Measurements from ENCODE around the gene TMEM156. TPM values are rescaled to one million over a fixed set of nuclear protein-coding genes. Genes with fewer than 3 reads are reported as not detected.

TMEM156 gene
- total and polyA plus RNA-seq, 10 of the 15 experiments (the other 5 are each of a cell fraction or from before 2014, with no cell fraction given) = 20.8 to 48.3 (median 32.7) TPM

- in situ Hi-C loops (cut with MboI) (no loop called here), intact Hi-C loops (cut with micrococcal nuclease; ENCODE audit: unreplicated experiment) (no loop called here)
- no peaks in the 10 kb centered on the region for H3K27me3 ChIP-seq (replicated peaks in 1 of 2; ENCODE audit: control insufficient read depth in 2 of 2, insufficient read depth in 2 of 2, low read length in 1 of 2)
- POLR2A ChIA-PET = interaction anchor here (0.6 kb wide), 1 partner anchor 437 kb away, joined by 4 read pairs; no protein-coding TSS in a partner anchor
- RAD21 ChIA-PET (ENCODE audit: unreplicated experiment) = interaction anchor here (1.1 to 1.2 kb wide), 3 partner anchors 9 to 81 kb away, joined by 3 read pairs; no protein-coding TSS in a partner anchor
- H2AFZ ChIP-seq (ENCODE audit: control insufficient read depth, low read depth, low read length) = no peak overlapping the region
- no peak overlapping the region for H3K4me2 ChIP-seq (ENCODE audit: control insufficient read depth, insufficient read depth)
- no peak overlapping the region for H3K9ac ChIP-seq (ENCODE audit: control insufficient read depth, insufficient read depth, low read length)
- no peaks in the 10 kb centered on the region for H3K36me3 ChIP-seq (ENCODE audit: control insufficient read depth in 2 of 2, insufficient read depth in 2 of 2, low read length in 1 of 2)
- H3K79me2 ChIP-seq (ENCODE audit: control insufficient read depth, insufficient read depth, low read length) = no peaks in the 10 kb centered on the region
- no peaks in the 10 kb centered on the region for H3K4me1 ChIP-seq (ENCODE audit: control insufficient read depth, insufficient read depth, low read length)
- H3K27ac ChIP-seq (ENCODE audit: control insufficient read depth, insufficient read depth) = no peak overlapping the region
- no TSS peak for BruUV-seq (replicated peaks)
- no peaks in the 10 kb centered on the region for H4K20me1 ChIP-seq (ENCODE audit: control insufficient read depth, insufficient read depth)
- TF ChIP-seq SUZ12 (IDR thresholded peaks at IDR 0.05; ENCODE audit: unreplicated experiment) = no peak
- H3K9me3 ChIP-seq (replicated peaks; ENCODE audit: control insufficient read depth, insufficient read depth, low read length) = no peaks in the 10 kb centered on the region
- 100% methylated on average over 2 of the region's 2 CpGs for WGBS (ENCODE audit: insufficient coverage, insufficient replicate concordance, low lambda C conversion rate, missing lambda C conversion rate)
- CTCF ChIA-PET = interaction anchor here (0.6 to 2.0 kb wide), 2 partner anchors 12 to 46 kb away, joined by 3 to 5 read pairs; no protein-coding TSS in a partner anchor
- SMC1A ChIA-PET (ENCODE audit: uncharacterized antibody, unreplicated experiment) = interaction anchor here (1.4 to 3.2 kb wide), 3 partner anchors 10 to 46 kb away, joined by 3 to 16 read pairs (median 6); no protein-coding TSS in a partner anchor
- ATAC-seq (no peak), DNase-seq (ENCODE audit: low read depth, low spot score) (no peak), FAIRE-seq (no peak)
- H3K4me3 ChIP-seq = no peak overlapping the region
Measured at GRCh38 chr4:38948551-38948950, 83.7 kb downstream of the TMEM156 start.

GRCh38 chr4:38946919-38947318 lies 85.3 kb downstream of the TMEM156 start:
- ChIA-PET POLR2A (interaction anchor here (0.7 kb wide), 2 partner anchors 14 to 486 kb away, joined by 3 to 4 read pairs; no protein-coding TSS in a partner anchor), RAD21 (ENCODE audit: unreplicated experiment) (no interaction called here), SMC1A (ENCODE audit: uncharacterized antibody, unreplicated experiment) (interaction anchor here (1.1 kb wide), 1 partner anchor 97 kb away, joined by 3 read pairs; no protein-coding TSS in a partner anchor), CTCF (no interaction called here)
- intact Hi-C loops (cut with micrococcal nuclease; ENCODE audit: unreplicated experiment) = no loop called here
- in situ Hi-C loops (cut with MboI) = no loop called here
- Histone ChIP-seq H3K9ac (ENCODE audit: control insufficient read depth, insufficient read depth, low read length) (no peak overlapping the region), H3K27me3 (replicated peaks in 1 of 2; ENCODE audit: control insufficient read depth in 2 of 2, insufficient read depth in 2 of 2, low read length in 1 of 2) (no peaks in the 10 kb centered on the region), H3K4me2 (ENCODE audit: control insufficient read depth, insufficient read depth) (no peak overlapping the region), H3K4me1 (ENCODE audit: control insufficient read depth, insufficient read depth, low read length) (no peaks in the 10 kb centered on the region), H3K27ac (ENCODE audit: control insufficient read depth, insufficient read depth) (no peak overlapping the region), H4K20me1 (ENCODE audit: control insufficient read depth, insufficient read depth) (no peaks in the 10 kb centered on the region), H3K79me2 (ENCODE audit: control insufficient read depth, insufficient read depth, low read length) (no peaks in the 10 kb centered on the region), H3K4me3 (no peak overlapping the region), H2AFZ (ENCODE audit: control insufficient read depth, low read depth, low read length) (no peak overlapping the region), H3K9me3 (replicated peaks; ENCODE audit: control insufficient read depth, insufficient read depth, low read length) (no peaks in the 10 kb centered on the region), H3K36me3 (ENCODE audit: control insufficient read depth in 2 of 2, insufficient read depth in 2 of 2, low read length in 1 of 2) (no peaks in the 10 kb centered on the region)
- no peak; the same call in 2 of the 3 replicates for ATAC-seq
- no TSS peak for BruUV-seq (replicated peaks)
- DNase-seq (ENCODE audit: low read depth, low spot score) = no peak
- FAIRE-seq = no peak
- WGBS (ENCODE audit: insufficient coverage, insufficient replicate concordance, low lambda C conversion rate, missing lambda C conversion rate) = 87% methylated on average over 3 of the region's 3 CpGs
- TF ChIP-seq HSF1 (IDR thresholded peaks at IDR 0.05; ENCODE audit: low read depth, low read length) (no peak), CHD4 (IDR thresholded peaks at IDR 0.05) (no peak), NFXL1 (IDR thresholded peaks at IDR 0.05; ENCODE audit: borderline replicate concordance) (no peak), CREM (IDR thresholded peaks at IDR 0.05; ENCODE audit: low read depth) (no peak), SP1 (IDR thresholded peaks at IDR 0.05; ENCODE audit: low read depth, low read length) (no peak), E2F4 (IDR thresholded peaks at IDR 0.05; ENCODE audit: low read depth, low read length) (no peak), POLR2A (IDR thresholded peaks at IDR 0.05; ENCODE audit: low read depth, low read length) (no peak), FOXM1 (IDR thresholded peaks at IDR 0.05; ENCODE audit: low read depth, low read length) (no peak), NKRF (conservative IDR thresholded peaks at IDR 0.05) (no peak)

All from GM12878 (cell line).